WTC11 (cell line): ENCODE results near the gene ROBO1. TPM values are rescaled to one million over a fixed set of nuclear protein-coding genes. Genes with fewer than 3 reads are reported as not detected.

Experiments used
- ATAC-seq: fragments of 200-7000 bp; cut with Tn5 transposase; 2 replicates; pipeline ENCODE4 v1.10.0; 2021; ENCODE audit warnings: mild to moderate bottlenecking, moderate library complexity
- CTCF ChIA-PET: fragments of 300-600 bp; sonication (Branson Sonifier 250); formaldehyde crosslinking; loops from one replicate; lab custom pipeline; 2021; ENCODE audit warnings: antibody characterized with exemption; lab: Charles Lee
- POLR2A ChIA-PET: fragments of 350-600 bp; sonication (Branson Sonifier 250); formaldehyde crosslinking; loops from one replicate; lab custom pipeline; 2021; ENCODE audit warnings: antibody characterized with exemption; lab: Charles Lee
- DNase-seq: peaks from one replicate; pipeline ENCODE4 v3.0.0; 2021; ENCODE audit warnings: low spot score
- H3K27ac Mint-ChIP-seq: 2 replicates; pipeline ENCODE4 v1.8.0; 2021; ENCODE audit warnings: mixed read lengths
- H3K27me3 Mint-ChIP-seq: 2 replicates; pipeline ENCODE4 v1.8.0; 2021; ENCODE audit warnings: low read depth, mild to moderate bottlenecking, moderate library complexity, mixed read lengths
- H3K36me3 Mint-ChIP-seq: 2 replicates; pipeline ENCODE4 v1.8.0; 2021; ENCODE audit warnings: mixed read lengths
- H3K4me1 Mint-ChIP-seq: 2 replicates; pipeline ENCODE4 v1.8.0; 2022; ENCODE audit warnings: mixed read lengths
- H3K4me3 Mint-ChIP-seq: 2 replicates; pipeline ENCODE4 v1.8.0; 2021; ENCODE audit warnings: mild to moderate bottlenecking, moderate library complexity, mixed read lengths
- H3K9me3 Mint-ChIP-seq: 2 replicates; pipeline ENCODE4 v1.8.0; 2021; ENCODE audit warnings: mixed read lengths
- CBFB ChIP-seq: sonication (generic); formaldehyde crosslinking; IDR thresholded peaks from 2 replicates; pipeline ENCODE4 v1.8.1; 2022; ENCODE audit warnings: mild to moderate bottlenecking, low read depth, missing genetic modification reagents
- CREB1 ChIP-seq: sonication (generic); formaldehyde crosslinking; IDR thresholded peaks from 2 replicates; pipeline ENCODE4 v1.8.0; 2023; ENCODE audit warnings: mild to moderate bottlenecking, missing genetic modification reagents
- CTCF ChIP-seq: fragments of 200-600 bp; IDR thresholded peaks from 2 replicates; pipeline ENCODE4 v1.8.0; 2022; ENCODE audit warnings: antibody characterized with exemption
- E2F4 ChIP-seq: sonication (generic); formaldehyde crosslinking; IDR thresholded peaks from 2 replicates; pipeline ENCODE4 v1.8.1; 2022; ENCODE audit warnings: low read depth, mild to moderate bottlenecking, moderate library complexity, missing genetic modification reagents, borderline replicate concordance
- EMX1 ChIP-seq: fragments of 250-450 bp; sonication (Bioruptor Pico); IDR thresholded peaks from 2 replicates; pipeline ENCODE4 v1.8.0; 2021; ENCODE audit warnings: mild to moderate bottlenecking
- ERG ChIP-seq: fragments of 250-450 bp; sonication (Bioruptor Pico); IDR thresholded peaks from 2 replicates; pipeline ENCODE4 v1.8.0; 2021; ENCODE audit warnings: mild to moderate bottlenecking
- ETV6 ChIP-seq: sonication (generic); formaldehyde crosslinking; IDR thresholded peaks from 2 replicates; pipeline ENCODE4 v1.8.1; 2022; ENCODE audit warnings: mild to moderate bottlenecking, missing genetic modification reagents
- FOXJ3 ChIP-seq: sonication (generic); formaldehyde crosslinking; IDR thresholded peaks from 2 replicates; pipeline ENCODE4 v1.9.0; 2021; ENCODE audit warnings: missing genetic modification reagents, mild to moderate bottlenecking, borderline replicate concordance
- HMGA2 ChIP-seq: fragments of 250-450 bp; sonication (Bioruptor Pico); IDR thresholded peaks from 2 replicates; pipeline ENCODE4 v1.4.0; 2021; ENCODE audit warnings: mild to moderate bottlenecking, moderate library complexity
- NR3C1 ChIP-seq: sonication (generic); formaldehyde crosslinking; conservative IDR thresholded peaks from 2 replicates; pipeline ENCODE4 v1.8.1; 2023; ENCODE audit warnings: low read depth, mild to moderate bottlenecking, missing genetic modification reagents
- SMAD3 ChIP-seq: sonication (generic); formaldehyde crosslinking; IDR thresholded peaks from 2 replicates; pipeline ENCODE4 v1.8.0; 2022; ENCODE audit warnings: missing genetic modification reagents, mild to moderate bottlenecking, borderline replicate concordance
- SMAD4 ChIP-seq: sonication (generic); formaldehyde crosslinking; IDR thresholded peaks from 2 replicates; pipeline ENCODE4 v1.8.0; 2022; ENCODE audit warnings: mild to moderate bottlenecking, missing genetic modification reagents
- SOX15 ChIP-seq: fragments of 250-450 bp; sonication (Bioruptor Pico); IDR thresholded peaks from 2 replicates; pipeline ENCODE4 v1.9.0; 2021; ENCODE audit warnings: mild to moderate bottlenecking
- STAT6 ChIP-seq: sonication (generic); formaldehyde crosslinking; conservative IDR thresholded peaks from 2 replicates; pipeline ENCODE4 v1.8.1; 2023; ENCODE audit warnings: mild to moderate bottlenecking, low read depth, missing genetic modification reagents, moderate library complexity
- TEAD4 ChIP-seq: sonication (generic); formaldehyde crosslinking; IDR thresholded peaks from 2 replicates; pipeline ENCODE4 v1.8.0; 2022; ENCODE audit warnings: mild to moderate bottlenecking, missing genetic modification reagents
- ZNF317 ChIP-seq: sonication (generic); formaldehyde crosslinking; IDR thresholded peaks from 2 replicates; pipeline ENCODE4 v1.8.1; 2023; ENCODE audit warnings: low read depth, mild to moderate bottlenecking, moderate library complexity, missing genetic modification reagents, borderline replicate concordance
- ZNF671 ChIP-seq: fragments of 250-450 bp; sonication (Bioruptor Pico); IDR thresholded peaks from 2 replicates; pipeline ENCODE4 v1.8.0; 2021; ENCODE audit warnings: mild to moderate bottlenecking
- total RNA-seq: library from RNA; stranded (reverse); gene quantifications from 3 replicates; pipeline ENCODE4 v1.2.3, GENCODE V29; 2021

ROBO1 gene
- total RNA-seq, 1 experiment from 2014 or later = 90.9 TPM

GRCh38 chr3:78697426-78697825, 1070.4 kb downstream of the ROBO1 start:
- TF ChIP-seq CTCF (no peak), SMAD3 (CRISPR knock-in tag) (no peak), CBFB (CRISPR knock-in tag) (no peak), EMX1 (no peak), ZNF671 (CRISPR knock-in tag) (no peak), FOXJ3 (CRISPR knock-in tag) (no peak), E2F4 (CRISPR knock-in tag) (no peak), SMAD4 (CRISPR knock-in tag) (no peak)
- H3K36me3 Mint-ChIP-seq = no peaks in the 10 kb centered on the region
- ChIA-PET POLR2A (no interaction called here), CTCF (no interaction called here)
- DNase-seq = no peak
- no peaks in the 10 kb centered on the region for H3K9me3 Mint-ChIP-seq
- H3K4me3 Mint-ChIP-seq = no peak overlapping the region
- no peaks in the 10 kb centered on the region for H3K4me1 Mint-ChIP-seq
- ATAC-seq = no peak
- no peak overlapping the region for H3K27ac Mint-ChIP-seq
- H3K27me3 Mint-ChIP-seq = no peaks in the 10 kb centered on the region

- Mint-ChIP-seq H3K27ac (no peak overlapping the region), H3K4me3 (no peak overlapping the region), H3K27me3 (no peaks in the 10 kb centered on the region), H3K4me1 (no peaks in the 10 kb centered on the region), H3K9me3 (no peaks in the 10 kb centered on the region), H3K36me3 (peaks cover 4% of the 10 kb centered on the region; the same call in 1 of the 2 replicates)
- no peak for ATAC-seq
- ChIA-PET CTCF (no interaction called here), POLR2A (no interaction called here)
- TF ChIP-seq TEAD4 (CRISPR knock-in tag) = no peak
- DNase-seq = no peak
Observed at GRCh38 chr3:78690766-78691165, 1077.0 kb downstream of the ROBO1 start.

GRCh38 chr3:78689378-78689777, 1078.4 kb downstream of the ROBO1 start:
- Mint-ChIP-seq H3K36me3 (peaks cover 11% of the 10 kb centered on the region), H3K27me3 (no peaks in the 10 kb centered on the region), H3K9me3 (peaks cover 1% of the 10 kb centered on the region), H3K27ac (no peak overlapping the region), H3K4me1 (no peaks in the 10 kb centered on the region), H3K4me3 (no peak overlapping the region)
- CTCF ChIA-PET = no interaction called here
- DNase-seq (no peak), ATAC-seq (no peak)
- TF ChIP-seq HMGA2 (no peak), SOX15 (no peak), ETV6 (CRISPR knock-in tag) (no peak)
- POLR2A ChIA-PET = no interaction called here

GRCh38 chr3:78687520-78687919, 1080.3 kb downstream of the ROBO1 start:
- no peak for ATAC-seq
- no peak overlapping the region for H3K4me3 Mint-ChIP-seq
- CTCF ChIA-PET = no interaction called here
- TF ChIP-seq NR3C1 (CRISPR knock-in tag) (no peak), CREB1 (CRISPR knock-in tag) (no peak), STAT6 (CRISPR knock-in tag) (no peak), ERG (CRISPR knock-in tag) (no peak), ZNF317 (CRISPR knock-in tag) (no peak)
- TF ChIP-seq, all 79 proteins: peak for 0
- DNase-seq = no peak
- POLR2A ChIA-PET = no interaction called here
- Mint-ChIP-seq H3K9me3 (peaks cover 4% of the 10 kb centered on the region), H3K36me3 (peaks cover 19% of the 10 kb centered on the region), H3K27ac (no peak overlapping the region), H3K27me3 (no peaks in the 10 kb centered on the region), H3K4me1 (no peaks in the 10 kb centered on the region)
